DOHH2 (cell line): ENCODE measurements around the gene SMC3.

Experiments used
- H3F3A ChIP-seq: fragments of 200-600 bp; sonication (generic), shearing (Covaris generic); 2 replicates; pipeline ENCODE4 v1.6.0; 2016; ENCODE audit warnings: antibody characterized with exemption, mild to moderate bottlenecking; ENCODE audit not compliant: control insufficient read depth, insufficient read depth
- H3K27ac ChIP-seq: fragments of 200-600 bp; sonication (generic); 2 replicates; pipeline ENCODE4 v1.5.1; 2014; ENCODE audit warnings: low read depth, mild to moderate bottlenecking, low read length, moderate library complexity
- H3K27me3 ChIP-seq: fragments of 200-600 bp; sonication (generic); 2 replicates; pipeline ENCODE4 v1.6.1; 2014; ENCODE audit warnings: mild to moderate bottlenecking, low read length, mixed read lengths; ENCODE audit not compliant: control insufficient read depth
- H3K36me3 ChIP-seq: fragments of 200-600 bp; sonication (generic); 2 replicates; pipeline ENCODE4 v1.6.1; 2014; ENCODE audit warnings: mild to moderate bottlenecking, low read length, moderate library complexity, mixed read lengths; ENCODE audit not compliant: control insufficient read depth
- H3K4me1 ChIP-seq: fragments of 200-600 bp; sonication (generic); 2 replicates; pipeline ENCODE4 v1.6.1; 2014; ENCODE audit warnings: mild to moderate bottlenecking, low read length, mixed read lengths; ENCODE audit not compliant: control insufficient read depth
- H3K4me2 ChIP-seq: fragments of 200-600 bp; sonication (generic); 2 replicates; pipeline ENCODE4 v1.6.0; 2014; ENCODE audit warnings: mild to moderate bottlenecking, low read length, moderate library complexity
- H3K4me3 ChIP-seq: fragments of 200-600 bp; sonication (generic); 2 replicates; pipeline ENCODE4 v1.5.1; 2014; ENCODE audit warnings: mild to moderate bottlenecking, low read length, mixed read lengths
- H3K79me2 ChIP-seq: fragments of 200-600 bp; sonication (generic); 2 replicates; pipeline ENCODE4 v1.6.1; 2014; ENCODE audit warnings: mild to moderate bottlenecking, low read length, mixed read lengths; ENCODE audit not compliant: control insufficient read depth
- H3K9me2 ChIP-seq: fragments of 200-600 bp; sonication (generic); replicated peaks from 2 replicates; pipeline ENCODE4 v1.6.1; 2014; ENCODE audit warnings: mild to moderate bottlenecking, low read length, mixed read lengths; ENCODE audit not compliant: control insufficient read depth
- H3K9me3 ChIP-seq: fragments of 200-600 bp; sonication (generic); 2 replicates; pipeline ENCODE4 v1.6.1; 2014; ENCODE audit warnings: antibody characterized with exemption, low read length, mixed read lengths; ENCODE audit not compliant: control insufficient read depth, insufficient read depth
- H4K20me1 ChIP-seq: fragments of 200-600 bp; sonication (generic); 2 replicates; pipeline ENCODE4 v1.6.0; 2014; ENCODE audit warnings: low read depth, mild to moderate bottlenecking, antibody characterized with exemption, low read length, moderate library complexity; ENCODE audit not compliant: control insufficient read depth, insufficient read depth
- CTCF ChIP-seq: fragments of 200-600 bp; sonication (generic); IDR thresholded peaks from one replicate; pipeline ENCODE4 v1.5.1; 2014; ENCODE audit warnings: antibody characterized with exemption, mild to moderate bottlenecking, low read depth, low read length; ENCODE audit not compliant: poor library complexity, severe bottlenecking
- EZH2phosphoT487 ChIP-seq: fragments of 200-600 bp; sonication (generic); IDR thresholded peaks from 2 replicates; pipeline ENCODE4 v1.6.1; 2017; ENCODE audit warnings: borderline replicate concordance, mild to moderate bottlenecking, antibody characterized with exemption, low read length, moderate library complexity, mixed read lengths

SMC3 gene

GRCh38 chr10:110540031-110540430, 27.5 kb upstream of the SMC3 start:
- Histone ChIP-seq H3F3A (peaks cover 2% of the 10 kb centered on the region; the same call in 1 of the 2 replicates), H3K9me3 (no peaks in the 10 kb centered on the region)

GRCh38 chr10:110544958-110545537, 22.4 kb upstream of the SMC3 start:
- Histone ChIP-seq H3K4me2 (no peak overlapping the region), H3F3A (no peaks in the 10 kb centered on the region), H3K36me3 (no peaks in the 10 kb centered on the region), H3K9me2 (no peaks in the 10 kb centered on the region), H3K27ac (no peak overlapping the region), H3K79me2 (no peaks in the 10 kb centered on the region), H3K4me1 (peaks cover 4% of the 10 kb centered on the region), H3K4me3 (no peak overlapping the region), H4K20me1 (no peaks in the 10 kb centered on the region), H3K9me3 (no peaks in the 10 kb centered on the region), H3K27me3 (peaks cover 19% of the 10 kb centered on the region)
- no peak for TF ChIP-seq CTCF
- TF ChIP-seq EZH2phosphoT487: no peak

More at GRCh38 chr10:110540031-110540430, 27.5 kb upstream of the SMC3 start:
- Histone ChIP-seq H3K27me3 (peaks cover 6% of the 10 kb centered on the region), H3K27ac (no peak overlapping the region), H3K4me3 (no peak overlapping the region), H4K20me1 (no peaks in the 10 kb centered on the region), H3K4me2 (no peak overlapping the region), H3K4me1 (peaks cover 17% of the 10 kb centered on the region), H3K9me2 (no peaks in the 10 kb centered on the region), H3K79me2 (no peaks in the 10 kb centered on the region), H3K36me3 (no peaks in the 10 kb centered on the region)
- TF ChIP-seq EZH2phosphoT487 (no peak), CTCF (no peak)

- no peak overlapping the region for H3K4me2 ChIP-seq
- no peaks in the 10 kb centered on the region for H3K36me3 ChIP-seq
- H3K79me2 ChIP-seq: no peaks in the 10 kb centered on the region
- no peaks in the 10 kb centered on the region for H3K9me2 ChIP-seq
- H3K4me3 ChIP-seq: no peak overlapping the region
- H3K4me1 ChIP-seq: peaks cover 4% of the 10 kb centered on the region
- H4K20me1 ChIP-seq: no peaks in the 10 kb centered on the region
- H3K27me3 ChIP-seq: peaks cover 27% of the 10 kb centered on the region
- H3K27ac ChIP-seq: no peak overlapping the region
- no peaks in the 10 kb centered on the region for H3K9me3 ChIP-seq
- TF ChIP-seq EZH2phosphoT487 (no peak), CTCF (no peak)
- H3F3A ChIP-seq: no peaks in the 10 kb centered on the region
These were observed 21.4 kb upstream of the SMC3 start for GRCh38 chr10:110546077-110546476.
